Activated T-cell treated with anti-CD3 and anti-CD28 coated beads for 24 hours (primary cell): ENCODE data around the gene CATSPERE.
"Not testable (repeated sequence)": the region's sequence is repeated elsewhere in the genome, so short reads cannot be mapped to it uniquely, and the experiment has no call there.

Experiments used
- DNase-seq: peaks from one replicate; pipeline ENCODE4 v3.0.0-alpha.2; 2020; ENCODE audit warnings: low read depth

Gene CATSPERE

DNA sequence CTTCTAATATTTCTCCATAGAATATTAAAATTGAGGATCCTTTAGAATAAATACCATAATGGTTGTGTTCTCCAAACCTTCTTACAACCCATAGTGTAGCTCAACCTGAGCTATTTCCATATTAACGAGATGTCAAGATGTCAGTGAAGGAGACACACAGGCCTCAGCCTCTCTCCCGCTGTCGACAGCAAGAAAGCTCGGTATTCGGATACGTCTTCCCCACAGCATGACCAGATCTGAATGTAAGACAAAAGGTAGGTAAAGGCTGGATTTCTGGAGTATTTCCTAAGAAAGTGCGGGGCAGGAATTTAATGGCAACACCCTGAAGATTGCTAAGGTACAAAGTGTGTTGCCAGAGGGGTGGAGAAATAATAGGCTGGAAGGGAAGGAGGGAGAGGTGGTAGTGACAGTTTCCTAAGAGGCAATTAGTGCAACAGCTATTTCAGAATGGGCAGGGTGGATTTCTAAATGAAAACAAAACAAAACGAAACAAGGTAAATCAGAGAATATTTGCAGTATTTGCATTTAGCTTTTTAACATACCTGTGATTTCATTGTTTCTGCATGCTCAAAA, 11.1 kb upstream of the CATSPERE start:
- no peak for DNase-seq

- DNase-seq = peak; percentile 40
These were observed 10.2 kb upstream of the CATSPERE start for GRCh38 chr1:244450597-244451538.

DNA sequence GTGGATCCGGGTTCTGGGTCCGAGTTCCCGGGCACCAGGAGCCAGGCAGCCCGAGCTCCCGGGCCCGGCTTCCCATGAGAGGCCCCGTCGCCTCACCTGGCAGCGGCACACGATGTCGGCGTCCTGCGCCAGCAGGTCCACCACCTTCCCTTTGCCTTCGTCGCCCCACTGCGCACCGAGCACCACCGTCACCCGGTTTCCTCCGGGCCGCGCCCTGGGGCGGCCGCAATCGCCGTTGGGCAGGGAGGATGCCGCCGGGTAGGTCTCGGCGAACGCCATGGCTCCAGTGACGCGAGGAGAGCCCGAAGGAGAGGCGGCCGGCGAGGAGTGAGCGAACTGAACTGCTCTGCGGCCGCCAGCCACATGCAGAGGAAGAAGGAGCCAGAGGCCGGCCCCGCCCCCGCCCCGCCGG, 9.5 kb upstream of the CATSPERE start, which contains the start of gene ADSS2:
Gene ADSS2, minus strand, starts transcription at position 371 of the 412 bp plus-strand sequence. Its CDS starts 92 bp downstream, at position 279.
- DNase-seq = no peak

DNA sequence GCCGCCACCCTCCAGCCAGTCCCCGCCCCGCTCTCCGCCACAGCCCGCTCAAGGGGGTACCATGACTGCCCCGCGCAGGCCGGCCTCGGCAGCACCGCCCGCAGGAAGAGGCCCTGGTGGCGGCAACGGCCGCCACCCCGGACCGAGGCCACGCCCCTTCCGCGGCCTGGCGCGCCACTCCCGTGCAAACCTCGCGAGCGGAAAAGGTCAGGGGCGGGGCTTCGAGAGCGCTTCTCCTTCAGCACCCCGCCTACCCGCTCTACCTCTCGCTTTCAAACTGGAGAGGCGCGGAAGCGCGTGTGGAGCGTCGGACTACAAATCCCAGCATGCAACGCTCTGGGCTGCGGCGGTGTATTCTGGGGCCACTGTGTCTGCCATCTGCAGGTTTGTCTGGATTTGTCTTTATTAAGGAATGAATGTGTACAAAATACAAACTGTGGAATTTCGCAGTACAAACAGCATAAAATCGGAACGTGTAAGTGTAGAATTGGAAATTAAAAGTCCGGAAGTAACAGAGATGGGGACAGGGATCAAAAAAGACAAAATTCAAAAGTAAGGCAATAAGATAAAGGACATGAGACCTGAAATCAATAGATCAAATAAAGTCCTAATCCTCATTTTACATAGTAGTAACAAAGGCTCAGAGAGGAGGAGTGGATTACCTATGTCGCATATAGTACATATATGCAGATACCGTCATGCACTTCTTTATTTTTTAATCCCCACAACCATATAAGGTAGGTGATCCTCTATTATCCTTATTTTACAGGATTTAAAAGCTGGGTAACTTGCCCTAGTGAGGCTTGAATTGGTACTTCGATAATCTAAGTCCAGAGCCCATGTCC, 8.9 kb upstream of the CATSPERE start:
- DNase-seq = peak; percentile 97

GRCh38 chr1:244454412-244454811, 6.7 kb upstream of the CATSPERE start:
- no peak for DNase-seq

GRCh38 chr1:244456586-244456985, 4.5 kb upstream of the CATSPERE start:
- DNase-seq = no peak

GRCh38 chr1:244458781-244459180, 2.3 kb upstream of the CATSPERE start:
- no peak for DNase-seq

GRCh38 chr1:244460197-244460596, 876 bp upstream of the CATSPERE start:
- peak; percentile 19 for DNase-seq

- DNase-seq = no peak
These were observed 5.7 kb downstream of the CATSPERE start for GRCh38 chr1:244466724-244467123.

DNA sequence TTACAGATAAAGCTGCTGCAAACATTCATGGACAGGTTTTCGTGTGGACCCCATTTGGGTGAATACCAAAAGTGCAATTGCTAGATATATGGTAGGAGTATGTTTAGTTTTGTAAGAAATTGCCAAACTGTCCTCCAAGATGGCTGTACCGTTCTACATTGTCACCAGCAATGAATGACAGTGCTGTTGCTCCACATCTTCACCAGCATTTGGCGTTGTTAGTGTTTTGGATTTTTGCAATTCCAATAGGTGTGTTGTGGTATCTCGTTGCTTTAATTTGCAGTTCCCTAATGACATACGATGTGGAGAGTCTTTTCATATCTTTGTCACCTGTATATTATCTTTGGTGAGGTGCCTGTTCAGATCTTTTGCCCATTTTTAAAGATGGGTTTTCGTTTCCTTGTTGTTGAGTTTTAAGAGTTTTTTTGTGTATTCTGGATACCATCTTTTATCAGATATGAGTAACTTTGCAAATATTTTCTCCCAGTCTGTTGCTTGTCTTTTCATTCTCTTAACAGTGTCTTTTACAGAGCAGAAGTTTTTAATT, 12.1 kb downstream of the CATSPERE start:
- DNase-seq = no peak

- DNase-seq = not testable (repeated sequence)
These were observed 23.9 kb downstream of the CATSPERE start for GRCh38 chr1:244484971-244485370.

DNA sequence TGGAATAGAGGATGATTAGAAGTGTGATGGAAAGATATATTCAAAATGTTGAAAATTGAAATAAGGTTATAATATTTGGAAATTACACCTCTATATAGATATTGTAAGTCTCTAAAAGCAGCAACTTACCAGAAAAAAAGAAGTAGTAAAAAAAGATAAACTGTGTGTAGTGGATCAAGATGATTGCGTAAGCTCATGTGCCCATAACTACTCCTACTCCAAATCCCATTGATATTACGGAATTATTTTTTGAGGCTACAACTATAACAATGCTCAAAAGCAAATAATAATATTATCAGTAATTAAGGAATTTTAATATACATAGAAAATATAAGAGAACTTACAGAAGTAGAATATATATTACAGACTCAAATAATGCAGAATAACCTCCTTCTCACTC, 33.6 kb downstream of the CATSPERE start:
- no peak for DNase-seq

- no peak for DNase-seq
These were observed 35.1 kb downstream of the CATSPERE start for GRCh38 chr1:244496186-244496585.

GRCh38 chr1:244497805-244498204, 36.7 kb downstream of the CATSPERE start:
- DNase-seq = no peak

GRCh38 chr1:244499484-244499883, 38.4 kb downstream of the CATSPERE start:
- not testable (repeated sequence) for DNase-seq

GRCh38 chr1:244500515-244500914, 39.4 kb downstream of the CATSPERE start:
- DNase-seq = not testable (repeated sequence)

DNA sequence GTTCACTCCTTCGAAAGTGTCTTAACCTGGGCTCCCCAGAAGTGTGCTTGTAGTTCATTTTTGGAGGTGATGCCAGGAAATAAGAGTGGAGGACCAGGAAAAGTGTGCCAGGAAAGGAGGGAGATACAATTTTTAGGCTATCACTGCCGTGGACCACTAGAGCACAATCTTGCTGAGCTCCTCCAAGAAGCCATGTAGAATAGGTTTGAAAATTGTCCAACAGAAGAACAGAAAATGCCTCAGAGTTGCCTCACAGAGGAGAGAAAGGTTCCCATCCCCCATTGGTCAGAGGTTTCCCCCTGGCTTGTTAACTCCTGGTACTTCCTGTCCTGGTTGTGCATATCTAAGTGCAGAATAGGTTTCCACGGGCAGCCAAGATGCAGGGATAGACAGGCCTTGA, 41.6 kb downstream of the CATSPERE start:
- DNase-seq = no peak

DNA sequence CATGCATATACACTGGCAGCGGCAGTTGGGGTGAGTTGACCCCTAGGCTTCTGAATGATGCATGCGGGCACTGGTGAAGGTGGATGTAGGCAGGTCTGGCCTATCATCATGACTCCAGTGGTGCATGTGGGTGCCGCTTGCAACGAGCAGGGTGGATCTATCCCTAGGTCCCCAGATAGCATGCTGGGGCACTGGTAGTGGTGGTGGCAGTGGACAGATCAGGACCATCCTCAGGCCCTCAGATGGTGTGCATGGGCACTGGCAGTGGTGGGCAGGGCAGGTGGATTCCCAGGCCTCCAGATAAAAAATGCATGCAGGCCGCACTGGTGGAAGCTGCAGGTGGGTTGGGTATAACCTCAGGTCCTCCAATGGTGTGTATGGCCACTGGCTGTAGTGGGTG, 52.4 kb downstream of the CATSPERE start:
- no peak for DNase-seq

- DNase-seq = no peak
These were observed 54.6 kb downstream of the CATSPERE start for GRCh38 chr1:244515680-244516079.

DNA sequence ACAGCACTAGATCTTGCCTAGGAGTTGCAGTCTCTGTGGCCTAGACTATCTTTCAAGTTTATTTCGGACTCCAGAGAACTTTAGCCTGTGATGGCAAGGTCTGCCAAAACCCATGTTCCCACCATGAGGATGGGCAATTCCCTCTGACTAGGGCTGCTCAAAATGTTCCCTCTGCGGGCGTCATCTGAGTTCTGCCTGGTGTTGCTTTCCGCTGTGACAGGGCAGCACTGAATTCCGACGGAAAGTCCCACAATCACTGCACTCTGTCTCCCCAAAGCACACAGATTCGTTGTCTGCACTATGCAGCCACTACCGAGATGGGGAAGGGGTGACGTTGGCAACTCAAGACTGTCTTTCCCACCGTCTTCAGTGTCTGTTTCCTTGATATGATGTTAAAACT, 75.2 kb downstream of the CATSPERE start:
- no peak for DNase-seq

GRCh38 chr1:244545511-244545910, 84.4 kb downstream of the CATSPERE start:
- no peak for DNase-seq

GRCh38 chr1:244548558-244549115, 87.6 kb downstream of the CATSPERE start:
- no peak for DNase-seq
